MCF 10A (cell line): ENCODE measurements around the gene SLC10A7. TPM values are rescaled to one million over a fixed set of nuclear protein-coding genes. Genes with fewer than 3 reads are reported as not detected.

Source experiments
- BruUV-seq: library from RNA; stranded (reverse); fragments of 400-500 nt; replicated peaks from 2 replicates; lab custom pipeline; 2021; lab: Mats Ljungman, UMichigan
- CTCF ChIA-PET: fragments of 300-600 bp; sonication (Branson Sonifier 250); formaldehyde crosslinking; extraction: SDS; loops from one replicate; lab custom pipeline; 2021; ENCODE audit warnings: antibody characterized with exemption, inconsistent platforms; lab: Yijun Ruan, JAX
- POLR2A ChIA-PET: fragments of 300-600, 350-650 bp; sonication (Branson Sonifier 250); formaldehyde crosslinking; extraction: SDS; loops from one replicate; lab custom pipeline; 2020; ENCODE audit warnings: antibody characterized with exemption, inconsistent platforms; lab: Yijun Ruan, JAX
- DNase-seq: peaks from one replicate; pipeline ENCODE4 v3.0.0-alpha.2; 2018; ENCODE audit not compliant: unreplicated experiment
- H3K27ac Mint-ChIP-seq: one replicate; pipeline ENCODE4 v1.8.0; 2022; ENCODE audit warnings: mild to moderate bottlenecking, low read depth, mixed read lengths; ENCODE audit not compliant: unreplicated experiment
- H3K27me3 Mint-ChIP-seq: one replicate; pipeline ENCODE4 v1.8.0; 2022; ENCODE audit warnings: mixed read lengths; ENCODE audit not compliant: insufficient read depth, unreplicated experiment
- H3K36me3 Mint-ChIP-seq: one replicate; pipeline ENCODE4 v1.8.0; 2022; ENCODE audit warnings: mild to moderate bottlenecking, moderate library complexity, mixed read lengths; ENCODE audit not compliant: insufficient read depth, unreplicated experiment
- H3K4me1 Mint-ChIP-seq: one replicate; pipeline ENCODE4 v1.8.0; 2022; ENCODE audit warnings: mixed read lengths; ENCODE audit not compliant: insufficient read depth, unreplicated experiment
- H3K4me3 Mint-ChIP-seq: one replicate; pipeline ENCODE4 v1.8.0; 2022; ENCODE audit warnings: mild to moderate bottlenecking, moderate library complexity, mixed read lengths; ENCODE audit not compliant: unreplicated experiment
- H3K9me3 Mint-ChIP-seq: one replicate; pipeline ENCODE4 v1.8.0; 2022; ENCODE audit warnings: mixed read lengths; ENCODE audit not compliant: unreplicated experiment
- CTCF ChIP-seq: fragments of 200-600 bp; IDR thresholded peaks from one replicate; pipeline ENCODE4 v1.8.0; 2022; ENCODE audit warnings: antibody characterized with exemption, mild to moderate bottlenecking; ENCODE audit not compliant: unreplicated experiment
- intact Hi-C: fragments of 100-400 bp; cut with micrococcal nuclease; formaldehyde crosslinking; loops from 2 replicates; pipeline ENCODE4 v1.14.1; 2022
- total RNA-seq: library from RNA; stranded (reverse); gene quantifications from 2 replicates; pipeline ENCODE4 v1.2.3, GENCODE V29; 2022

Gene SLC10A7
- total RNA-seq, 1 experiment from 2014 or later = 23.0 TPM

- H3K4me1 Mint-ChIP-seq = peaks cover 4% of the 10 kb centered on the region
- ChIA-PET CTCF (no interaction called here), POLR2A (no interaction called here)
- H3K27ac Mint-ChIP-seq = no peak overlapping the region
- H3K4me3 Mint-ChIP-seq = no peak overlapping the region
- H3K27me3 Mint-ChIP-seq = no peaks in the 10 kb centered on the region
- no peaks in the 10 kb centered on the region for H3K9me3 Mint-ChIP-seq
- H3K36me3 Mint-ChIP-seq = no peaks in the 10 kb centered on the region
- intact Hi-C loops = no loop called here
- TF ChIP-seq CTCF = no peak
- DNase-seq = no peak
- BruUV-seq = no TSS peak
Measured at GRCh38 chr4:146382194-146382593, 139.5 kb downstream of the SLC10A7 start.

- H3K4me3 Mint-ChIP-seq = no peak overlapping the region
- no peaks in the 10 kb centered on the region for H3K36me3 Mint-ChIP-seq
- H3K9me3 Mint-ChIP-seq = no peaks in the 10 kb centered on the region
- no peak for DNase-seq
- H3K27ac Mint-ChIP-seq = no peak overlapping the region
- H3K4me1 Mint-ChIP-seq = peaks cover 9% of the 10 kb centered on the region
- intact Hi-C loops = no loop called here
- TF ChIP-seq CTCF = no peak
- no peaks in the 10 kb centered on the region for H3K27me3 Mint-ChIP-seq
- ChIA-PET POLR2A (interaction anchor here (0.7 kb wide), 1 partner anchor 22 kb away, joined by 3 read pairs; no protein-coding TSS in a partner anchor), CTCF (no interaction called here)
- BruUV-seq = no TSS peak
Measured at GRCh38 chr4:146381263-146381872, 140.4 kb downstream of the SLC10A7 start.

- no peaks in the 10 kb centered on the region for H3K9me3 Mint-ChIP-seq
- intact Hi-C loops = no loop called here
- H3K36me3 Mint-ChIP-seq = no peaks in the 10 kb centered on the region
- BruUV-seq = no TSS peak
- no peak for DNase-seq
- ChIA-PET POLR2A (interaction anchor here (1.4 kb wide), 1 partner anchor 10 kb away, joined by 7 read pairs; no protein-coding TSS in a partner anchor), CTCF (no interaction called here)
- H3K27me3 Mint-ChIP-seq = no peaks in the 10 kb centered on the region
- peaks cover 9% of the 10 kb centered on the region for H3K4me1 Mint-ChIP-seq
- no peak for TF ChIP-seq CTCF
- no peak overlapping the region for H3K4me3 Mint-ChIP-seq
- H3K27ac Mint-ChIP-seq = no peak overlapping the region
Measured at GRCh38 chr4:146379744-146380143, 142.0 kb downstream of the SLC10A7 start.

GRCh38 chr4:146371812-146372211 is 149.9 kb downstream of the SLC10A7 start:
- intact Hi-C loops = no loop called here
- ChIA-PET POLR2A (no interaction called here), CTCF (interaction anchor here (0.6 kb wide), 1 partner anchor 1413 kb away, joined by 3 read pairs; no protein-coding TSS in a partner anchor)
- Mint-ChIP-seq H3K9me3 (no peaks in the 10 kb centered on the region), H3K27ac (no peak overlapping the region), H3K4me3 (no peak overlapping the region), H3K36me3 (no peaks in the 10 kb centered on the region), H3K27me3 (no peaks in the 10 kb centered on the region), H3K4me1 (peaks cover 3% of the 10 kb centered on the region)
- DNase-seq = no peak
- TF ChIP-seq CTCF = no peak
- BruUV-seq = no TSS peak
